HG03175 (cell line): ENCODE results near the gene FAAH.
A peak's percentile ranks its signal among the peaks of the same experiment; 100 is the strongest.
"Not testable (repeated sequence)": the region's sequence is repeated elsewhere in the genome, so short reads cannot be mapped to it uniquely, and the experiment has no call there.

Experiments
- ATAC-seq: cut with Tn5 transposase; IDR thresholded peaks from one replicate; pipeline ENCODE4 v1.9.1; 2021; ENCODE audit warnings: mild to moderate bottlenecking, moderate library complexity; ENCODE audit not compliant: unreplicated experiment

FAAH gene

GRCh38 chr1:46394108-46394871 lies at the start of gene FAAH:
Gene FAAH, plus strand, starts transcription at chr1:46394317. Its CDS starts 32 bp downstream, at chr1:46394349.
- ATAC-seq, result no peak

- no peak for ATAC-seq
Observed at GRCh38 chr1:46344481-46344880, 49.6 kb upstream of the FAAH start.

- ATAC-seq, result no peak
Observed at GRCh38 chr1:46345281-46345680, 48.8 kb upstream of the FAAH start.

- no peak for ATAC-seq
Observed at GRCh38 chr1:46352363-46352762, 41.8 kb upstream of the FAAH start.

- not testable (repeated sequence) for ATAC-seq
Observed at GRCh38 chr1:46355920-46356319, 38.2 kb upstream of the FAAH start.

- no peak for ATAC-seq
Observed at GRCh38 chr1:46362158-46362557, 32.0 kb upstream of the FAAH start.

- no peak for ATAC-seq
Observed at GRCh38 chr1:46363121-46363520, 31.0 kb upstream of the FAAH start.

- no peak for ATAC-seq
Observed at GRCh38 chr1:46364612-46365011, 29.5 kb upstream of the FAAH start.

GRCh38 chr1:46365796-46366195 lies 28.3 kb upstream of the FAAH start:
- not testable (repeated sequence) for ATAC-seq

GRCh38 chr1:46367072-46367471 lies 27.0 kb upstream of the FAAH start:
- no peak for ATAC-seq

- not testable (repeated sequence) for ATAC-seq
Observed at GRCh38 chr1:46367701-46368100, 26.4 kb upstream of the FAAH start.

- ATAC-seq, result no peak
Observed at GRCh38 chr1:46368791-46369190, 25.3 kb upstream of the FAAH start.

- peak; percentile 12 for ATAC-seq
Observed at GRCh38 chr1:46369542-46370213, 24.4 kb upstream of the FAAH start.

GRCh38 chr1:46370214-46370633 lies 23.9 kb upstream of the FAAH start:
- ATAC-seq, result peak; percentile 56

GRCh38 chr1:46372431-46372830 lies 21.7 kb upstream of the FAAH start:
- no peak for ATAC-seq

- no peak for ATAC-seq
Observed at GRCh38 chr1:46379996-46380395, 14.1 kb upstream of the FAAH start.

GRCh38 chr1:46380508-46380907 lies 13.6 kb upstream of the FAAH start:
- ATAC-seq, result no peak

GRCh38 chr1:46393510-46393909 lies 607 bp upstream of the FAAH start:
- ATAC-seq, result no peak

- ATAC-seq, result no peak
Observed at GRCh38 chr1:46394872-46395465, 852 bp downstream of the FAAH start.

- ATAC-seq, result no peak
Observed at GRCh38 chr1:46396441-46397398, 2.6 kb downstream of the FAAH start.

GRCh38 chr1:46399307-46399706 lies 5.2 kb downstream of the FAAH start:
- no peak for ATAC-seq
